HUES6 (cell line): ENCODE data around the gene C8G.

Experiments used
- H3K27ac ChIP-seq: 2 replicates; pipeline ENCODE4 v1.7.0; 2013; ENCODE audit warnings: low read depth, mild to moderate bottlenecking, low read length, inconsistent platforms
- H3K27me3 ChIP-seq: 2 replicates; pipeline ENCODE4 v1.6.1; 2013; ENCODE audit warnings: low read length; ENCODE audit not compliant: control insufficient read depth, insufficient read depth
- H3K36me3 ChIP-seq: 2 replicates; pipeline ENCODE4 v1.6.1; 2013; ENCODE audit warnings: low read length; ENCODE audit not compliant: control insufficient read depth, insufficient read depth
- H3K4me1 ChIP-seq: 2 replicates; pipeline ENCODE4 v1.6.1; 2013; ENCODE audit warnings: low read length; ENCODE audit not compliant: control insufficient read depth, insufficient read depth
- H3K4me3 ChIP-seq: 2 replicates; pipeline ENCODE4 v1.5.1; 2013; ENCODE audit warnings: low read depth, low read length
- H3K9ac ChIP-seq: one replicate; pipeline ENCODE4 v1.6.1; 2013; ENCODE audit warnings: mild to moderate bottlenecking, low read length
- H3K9me3 ChIP-seq: 2 replicates; pipeline ENCODE4 v1.6.1; 2013; ENCODE audit warnings: low read depth, low read length; ENCODE audit not compliant: control insufficient read depth, insufficient read depth

The C8G gene

DNA sequence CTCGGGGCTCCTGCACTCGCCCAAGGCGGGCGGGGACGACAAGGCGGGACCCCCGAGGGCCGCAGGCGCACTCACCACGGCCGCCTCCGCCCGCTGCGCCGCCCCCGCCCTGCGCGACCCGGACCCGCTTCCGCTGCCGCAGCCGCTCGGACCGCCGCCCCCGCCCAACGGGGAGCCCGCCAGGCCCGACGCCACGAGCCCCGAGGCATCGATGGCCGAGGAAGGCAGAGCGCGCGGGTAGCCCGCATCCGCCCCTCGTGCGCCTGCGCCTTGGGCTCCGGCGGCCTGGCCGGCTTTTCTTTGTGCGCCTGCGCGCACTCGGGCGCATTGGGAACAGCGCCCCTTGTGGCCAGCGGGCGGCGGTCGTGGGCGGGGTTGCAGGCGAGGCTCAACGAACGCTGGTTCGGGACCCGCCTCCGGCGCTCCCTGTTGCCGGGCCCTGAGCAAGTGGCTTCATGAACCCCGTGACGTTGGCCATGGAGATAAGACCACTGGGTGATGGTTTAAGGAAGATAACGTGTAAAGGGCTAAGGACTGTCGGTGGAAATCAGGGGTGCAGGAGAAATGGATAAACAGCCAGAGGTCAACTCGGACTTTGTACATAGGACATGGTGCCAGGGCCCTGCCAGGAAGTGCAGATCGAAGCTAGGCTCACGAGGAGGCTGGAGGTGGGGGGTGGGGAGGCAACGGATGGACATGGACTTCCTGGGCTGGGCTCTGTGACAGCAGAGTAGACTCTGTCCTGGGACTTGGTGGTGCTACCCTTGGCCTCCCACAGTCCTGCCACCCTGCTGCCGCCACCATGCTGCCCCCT is at the start of gene C8G, which contains the start of gene FBXW5:
C8G (plus strand) TSS at position 725 of the 814 bp plus-strand sequence; CDS start at position 803, 78 bp downstream.
FBXW5 (minus strand) TSS at position 220 of the 814 bp plus-strand sequence. CDS start 655 bp downstream, outside the sequence.
- H3K27ac ChIP-seq, result 0 out of 2 replicates have a peak within 1 kb of the TSS, but pooled peaks have one; percentile 34
- peaks cover 31% of the 10 kb centered on the region for H3K36me3 ChIP-seq
- H3K4me3 ChIP-seq, result peak within 1 kb of the TSS; percentile 87
- H3K9me3 ChIP-seq, result no peaks in the 10 kb centered on the region
- H3K4me1 ChIP-seq, result peaks cover 13% of the 10 kb centered on the region
- H3K27me3 ChIP-seq, result no peaks in the 10 kb centered on the region
- H3K9ac ChIP-seq, result peak within 1 kb of the TSS; percentile 87

DNA sequence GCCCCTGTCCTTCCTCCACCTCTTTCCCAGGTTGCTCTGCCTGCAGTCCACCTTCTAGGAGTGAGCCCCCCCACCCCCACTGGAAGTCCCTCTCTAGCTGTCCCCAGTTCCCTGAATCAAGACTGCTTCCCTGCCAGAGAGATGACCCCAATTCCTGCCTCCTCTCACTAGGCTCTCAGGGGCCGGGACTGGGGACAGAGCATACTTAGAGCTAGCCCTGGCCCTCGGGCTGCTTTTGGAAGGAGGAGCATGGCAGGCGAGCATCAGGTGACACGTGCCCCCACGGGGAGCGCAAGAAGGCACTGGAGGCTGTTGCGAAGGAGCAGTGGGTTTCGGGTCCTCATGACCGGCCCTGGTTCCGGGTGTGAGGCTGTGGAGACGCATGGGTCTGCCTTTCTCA is 49.0 kb upstream of the C8G start:
- no peaks in the 10 kb centered on the region for H3K27me3 ChIP-seq
- no peak overlapping the region for H3K4me3 ChIP-seq
- H3K9me3 ChIP-seq, result no peaks in the 10 kb centered on the region
- peaks cover 59% of the 10 kb centered on the region for H3K36me3 ChIP-seq
- no peak overlapping the region for H3K9ac ChIP-seq
- H3K27ac ChIP-seq, result no peak overlapping the region
- H3K4me1 ChIP-seq, result 0 out of 2 replicates have a peak, but pooled peaks cover 2% of the 10 kb centered on the region

DNA sequence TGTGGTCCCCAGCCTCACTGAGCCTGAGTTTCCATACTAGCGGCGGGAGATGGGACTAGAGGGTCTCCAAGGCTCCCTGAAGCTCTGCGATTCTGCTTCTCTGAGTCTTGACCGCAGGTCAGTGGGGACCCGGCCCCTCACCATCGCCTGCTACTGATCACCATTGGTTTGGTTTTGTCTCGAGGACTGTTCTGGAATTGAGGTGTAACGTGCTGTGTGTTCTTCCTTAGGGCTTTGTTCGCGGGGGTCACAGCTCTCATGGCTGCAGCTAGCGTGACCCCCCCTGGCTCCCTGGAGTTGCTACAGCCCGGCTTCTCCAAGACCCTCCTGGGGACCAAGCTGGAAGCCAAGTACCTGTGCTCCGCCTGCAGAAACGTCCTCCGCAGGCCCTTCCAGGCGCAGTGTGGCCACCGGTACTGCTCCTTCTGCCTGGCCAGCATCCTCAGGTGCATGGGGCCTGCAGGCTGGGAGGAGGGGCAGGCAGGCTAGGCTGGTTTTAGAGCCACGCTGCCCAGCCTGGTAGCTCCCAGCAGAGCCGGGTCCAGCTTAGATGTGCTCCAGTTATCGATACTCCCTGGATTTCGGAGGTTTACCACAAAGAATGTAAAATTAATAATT is 46.5 kb upstream of the C8G start:
- H3K27ac ChIP-seq, result no peak overlapping the region
- H3K27me3 ChIP-seq, result no peaks in the 10 kb centered on the region
- H3K36me3 ChIP-seq, result peaks cover 69% of the 10 kb centered on the region

DNA sequence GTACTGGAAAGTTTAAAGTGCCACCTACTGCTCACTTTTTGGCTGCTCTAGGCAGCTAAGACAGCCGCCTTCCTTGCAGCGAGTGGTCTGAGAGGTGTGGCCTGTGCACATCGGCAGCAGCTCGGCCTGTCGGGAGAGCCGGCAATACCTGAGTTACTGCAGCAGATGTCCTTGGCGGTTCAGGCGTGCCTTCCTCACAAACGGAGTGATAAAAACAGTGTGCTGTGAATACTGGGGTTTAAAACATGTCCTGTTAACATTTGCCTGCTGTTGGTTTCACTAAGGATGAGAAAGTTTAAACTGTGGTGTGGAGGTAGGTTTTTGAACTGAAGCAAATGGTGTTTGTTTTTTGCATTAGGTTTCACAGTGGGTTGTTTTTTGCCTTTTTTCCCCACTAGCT is 45.8 kb upstream of the C8G start:
- H3K27ac ChIP-seq, result no peak overlapping the region

More for the DNA sequence above, 46.5 kb upstream of the C8G start:
- Histone ChIP-seq H3K9ac (no peak overlapping the region), H3K4me3 (no peak overlapping the region), H3K9me3 (no peaks in the 10 kb centered on the region), H3K4me1 (0 out of 2 replicates have a peak, but pooled peaks cover 5% of the 10 kb centered on the region)

DNA sequence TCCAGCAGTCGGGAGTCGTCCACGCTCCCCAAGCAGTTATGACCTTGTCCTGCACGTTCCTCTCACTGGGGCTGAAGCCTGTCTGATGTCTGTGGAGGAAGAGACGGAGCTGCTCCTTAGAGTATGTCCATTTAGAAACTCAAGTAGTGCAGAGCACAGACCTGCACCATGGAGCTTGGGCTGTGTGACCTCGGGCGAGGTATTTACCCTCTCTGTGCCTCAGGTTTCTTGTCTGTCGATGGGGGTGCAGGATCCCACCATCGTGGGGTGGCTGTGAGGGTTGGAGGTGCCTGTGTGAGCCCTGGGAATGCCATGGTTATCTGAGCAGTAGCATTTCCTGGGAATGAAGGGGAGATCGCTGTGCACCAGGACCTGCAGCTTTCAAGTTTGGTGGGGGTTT is 44.5 kb upstream of the C8G start:
- Histone ChIP-seq H3K4me3 (no peak overlapping the region), H3K36me3 (peaks cover 68% of the 10 kb centered on the region), H3K9me3 (no peaks in the 10 kb centered on the region), H3K27ac (no peak overlapping the region; the same call in 1 of the 2 replicates), H3K4me1 (0 out of 2 replicates have a peak, but pooled peaks cover 5% of the 10 kb centered on the region), H3K27me3 (no peaks in the 10 kb centered on the region), H3K9ac (no peak overlapping the region)

More for the DNA sequence above, 45.8 kb upstream of the C8G start:
- H3K36me3 ChIP-seq, result peaks cover 71% of the 10 kb centered on the region
- no peak overlapping the region for H3K4me3 ChIP-seq
- H3K4me1 ChIP-seq, result 0 out of 2 replicates have a peak, but pooled peaks cover 5% of the 10 kb centered on the region
- H3K27me3 ChIP-seq, result no peaks in the 10 kb centered on the region
- no peaks in the 10 kb centered on the region for H3K9me3 ChIP-seq
- no peak overlapping the region for H3K9ac ChIP-seq

DNA sequence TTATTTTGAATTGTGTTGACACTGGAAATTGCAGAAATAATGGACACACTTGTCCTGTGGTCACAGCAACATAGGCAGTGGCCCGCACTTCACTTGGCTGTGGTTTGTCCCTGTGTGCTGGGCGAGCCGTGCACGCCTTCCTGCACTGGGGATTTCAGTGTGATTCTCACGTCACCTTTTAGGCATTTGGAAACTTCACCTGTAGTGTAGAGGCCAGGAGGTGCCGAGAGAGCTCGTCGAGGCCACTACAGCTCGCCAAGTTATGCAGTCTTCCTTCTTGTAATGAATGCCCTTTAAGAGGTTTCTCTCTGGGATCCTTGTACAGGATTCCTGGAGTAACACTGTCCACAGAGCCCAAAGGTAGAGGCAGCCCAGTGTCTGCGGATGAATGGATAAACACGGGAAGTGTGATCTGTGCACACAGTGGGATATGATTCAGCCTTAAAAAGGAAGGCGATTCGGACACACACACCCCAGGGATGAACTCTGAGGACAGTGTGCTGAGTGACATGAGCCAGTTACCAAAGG is 44.0 kb upstream of the C8G start:
- no peak overlapping the region; the same call in 1 of the 2 replicates for H3K27ac ChIP-seq
- no peaks in the 10 kb centered on the region for H3K9me3 ChIP-seq
- 0 out of 2 replicates have a peak, but pooled peaks cover 5% of the 10 kb centered on the region for H3K4me1 ChIP-seq
- H3K36me3 ChIP-seq, result peaks cover 71% of the 10 kb centered on the region
- H3K27me3 ChIP-seq, result no peaks in the 10 kb centered on the region
- H3K4me3 ChIP-seq, result no peak overlapping the region
- H3K9ac ChIP-seq, result peak overlapping the region; percentile 25

DNA sequence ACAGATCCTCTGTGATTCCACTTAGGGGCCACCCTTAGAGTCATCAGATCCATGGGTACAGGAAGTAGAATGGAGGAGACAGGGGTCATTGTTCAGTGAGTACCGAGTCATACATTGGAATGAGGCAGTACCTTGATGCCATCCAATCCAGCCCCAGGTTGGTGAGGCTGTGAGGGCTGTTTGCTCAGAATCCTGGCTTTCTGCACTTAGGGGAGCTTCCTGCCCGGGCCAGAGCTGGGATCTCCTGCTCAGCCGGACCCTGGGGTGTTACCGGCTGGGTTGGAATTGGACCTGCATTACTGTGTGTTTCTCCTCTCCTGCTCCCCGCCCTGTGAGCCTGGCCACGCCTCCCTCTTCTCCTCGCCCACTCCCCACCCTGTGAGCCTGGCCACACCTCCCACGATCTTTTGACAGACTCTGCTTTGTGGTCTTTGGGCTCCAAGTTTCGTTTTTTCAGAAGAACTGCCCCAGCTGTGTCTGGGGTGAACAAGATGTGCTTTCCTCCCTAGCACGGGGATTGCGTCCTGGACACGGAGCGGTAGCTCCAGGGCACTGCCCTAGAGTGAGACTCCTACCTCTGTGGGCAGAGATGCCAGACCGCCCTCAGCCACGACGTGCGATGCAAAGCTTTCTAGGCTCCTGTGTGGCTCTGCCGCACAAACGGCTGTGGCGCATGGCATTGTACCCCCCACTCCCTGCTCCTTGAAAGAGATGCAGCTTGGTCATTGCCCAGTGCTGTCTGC is 43.4 kb upstream of the C8G start:
- no peak overlapping the region; the same call in 1 of the 2 replicates for H3K27ac ChIP-seq
- H3K4me1 ChIP-seq, result 0 out of 2 replicates have a peak, but pooled peaks cover 5% of the 10 kb centered on the region
- H3K27me3 ChIP-seq, result no peaks in the 10 kb centered on the region
- no peaks in the 10 kb centered on the region for H3K9me3 ChIP-seq
- peak overlapping the region; percentile 25 for H3K9ac ChIP-seq
- H3K36me3 ChIP-seq, result peaks cover 74% of the 10 kb centered on the region
- no peak overlapping the region for H3K4me3 ChIP-seq

DNA sequence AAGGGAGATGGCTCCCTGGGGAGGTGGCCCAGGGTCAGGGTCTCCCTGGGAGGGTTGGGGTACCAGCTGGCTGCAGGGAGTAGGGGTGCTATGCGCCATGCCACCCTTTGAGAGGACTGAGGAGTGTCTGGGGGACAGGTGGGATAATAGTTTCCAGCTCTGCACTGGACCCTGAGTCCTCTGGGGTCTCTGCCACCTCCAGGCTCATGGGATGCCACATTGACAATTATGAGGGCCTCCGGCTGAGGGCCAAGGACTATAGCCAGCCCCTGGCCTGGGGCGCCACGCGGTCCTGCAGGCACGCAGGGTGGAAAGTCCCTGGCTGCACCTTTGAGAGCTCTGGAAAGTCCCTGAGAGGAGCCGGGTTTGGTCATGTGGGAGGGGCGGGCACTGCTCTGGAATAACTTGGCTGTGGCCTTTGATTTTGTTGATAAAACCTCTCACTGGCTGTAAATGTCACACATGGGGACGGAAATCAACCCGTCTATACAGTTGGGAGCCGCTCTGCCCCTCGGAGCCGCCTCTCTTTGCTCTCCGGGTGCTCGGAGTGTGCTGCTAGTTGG is 42.7 kb upstream of the C8G start:
- H3K36me3 ChIP-seq, result peaks cover 81% of the 10 kb centered on the region
- no peak overlapping the region for H3K4me3 ChIP-seq
- no peak overlapping the region for H3K27ac ChIP-seq
- no peaks in the 10 kb centered on the region for H3K9me3 ChIP-seq
- no peaks in the 10 kb centered on the region for H3K27me3 ChIP-seq
- H3K9ac ChIP-seq, result no peak overlapping the region
- 0 out of 2 replicates have a peak, but pooled peaks cover 5% of the 10 kb centered on the region for H3K4me1 ChIP-seq

DNA sequence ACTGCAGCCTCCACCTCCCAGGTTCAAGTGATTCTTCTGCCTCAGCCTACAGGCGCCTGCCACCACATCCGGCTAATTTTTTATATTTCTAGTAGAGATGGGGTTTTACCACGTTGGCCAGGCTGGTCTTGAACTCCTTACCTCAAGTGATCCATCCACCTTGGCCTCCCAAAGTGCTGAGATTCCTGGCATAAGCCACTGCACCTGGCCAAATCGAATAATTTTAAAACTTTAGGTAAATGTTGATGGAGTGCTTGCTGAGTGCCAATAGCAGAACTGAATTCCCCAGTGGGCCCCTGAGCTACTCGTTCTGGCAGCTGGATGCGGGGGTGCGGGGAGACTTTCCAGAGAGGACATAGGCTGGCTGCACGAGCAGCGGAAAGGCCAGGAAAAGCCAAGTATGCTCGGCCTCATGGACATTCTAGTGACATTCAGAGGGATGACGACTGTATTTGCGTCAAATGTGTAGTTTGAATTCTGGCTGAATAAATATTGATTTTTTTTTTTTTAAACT is 41.9 kb upstream of the C8G start:
- H3K4me1 ChIP-seq, result 0 out of 2 replicates have a peak, but pooled peaks cover 5% of the 10 kb centered on the region
- no peaks in the 10 kb centered on the region for H3K9me3 ChIP-seq
- H3K27ac ChIP-seq, result no peak overlapping the region
- H3K36me3 ChIP-seq, result peaks cover 89% of the 10 kb centered on the region
- no peak overlapping the region for H3K4me3 ChIP-seq
- no peaks in the 10 kb centered on the region for H3K27me3 ChIP-seq
- H3K9ac ChIP-seq, result no peak overlapping the region

DNA sequence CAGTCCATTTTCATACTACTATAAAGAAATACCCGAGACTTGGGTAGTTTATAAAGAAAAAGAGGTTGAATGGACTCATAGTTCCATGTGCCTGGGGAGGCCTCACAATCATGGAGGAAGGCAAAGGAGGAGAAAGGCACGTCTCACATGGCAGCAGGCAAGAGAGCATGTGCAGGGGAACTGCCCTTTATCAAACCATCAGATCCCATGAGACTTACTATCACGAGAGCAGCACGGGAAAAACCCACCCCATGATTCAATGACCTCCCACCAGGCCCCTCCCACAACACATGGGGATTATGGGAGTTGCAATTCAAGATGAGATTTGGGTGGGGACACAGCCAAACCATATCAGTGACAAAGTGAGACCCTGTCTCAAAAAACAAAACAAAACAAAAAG is 38.8 kb upstream of the C8G start:
- Histone ChIP-seq H3K9ac (no peak overlapping the region), H3K36me3 (peaks cover 82% of the 10 kb centered on the region), H3K4me1 (no peaks in the 10 kb centered on the region), H3K4me3 (no peak overlapping the region), H3K27ac (no peak overlapping the region), H3K27me3 (no peaks in the 10 kb centered on the region), H3K9me3 (no peaks in the 10 kb centered on the region)
